GM21423 (cell line): Measurements from ENCODE around the gene GYPC.

Source experiments
- ATAC-seq: cut with Tn5 transposase; IDR thresholded peaks from one replicate; pipeline ENCODE4 v1.9.1; 2021; ENCODE audit warnings: mild to moderate bottlenecking, moderate library complexity; ENCODE audit not compliant: unreplicated experiment

Gene GYPC

GRCh38 chr2:126725580-126725979 lies 69.6 kb downstream of the GYPC start:
- ATAC-seq = no peak

GRCh38 chr2:126729896-126730295 lies 73.9 kb downstream of the GYPC start:
- ATAC-seq = no peak

DNA sequence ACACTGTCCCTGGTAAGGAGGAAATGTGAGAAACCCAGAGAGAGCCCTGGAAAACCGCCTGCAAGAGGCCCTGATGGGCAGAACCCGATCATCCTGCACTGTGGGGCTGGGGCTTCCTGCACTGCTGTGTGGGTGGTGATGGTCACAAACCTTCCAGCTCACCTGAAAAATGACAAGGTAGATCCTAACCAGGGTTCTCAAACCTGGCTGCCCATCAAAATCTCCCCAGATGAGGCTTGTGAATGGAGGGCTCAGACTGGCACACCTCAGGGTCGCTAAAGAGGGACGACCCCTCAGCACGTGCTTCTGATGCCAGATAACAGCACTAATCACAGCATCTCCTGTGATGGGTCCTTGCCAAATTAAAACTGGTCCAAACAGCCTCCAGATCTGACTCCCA lies 74.7 kb downstream of the GYPC start:
- no peak for ATAC-seq

DNA sequence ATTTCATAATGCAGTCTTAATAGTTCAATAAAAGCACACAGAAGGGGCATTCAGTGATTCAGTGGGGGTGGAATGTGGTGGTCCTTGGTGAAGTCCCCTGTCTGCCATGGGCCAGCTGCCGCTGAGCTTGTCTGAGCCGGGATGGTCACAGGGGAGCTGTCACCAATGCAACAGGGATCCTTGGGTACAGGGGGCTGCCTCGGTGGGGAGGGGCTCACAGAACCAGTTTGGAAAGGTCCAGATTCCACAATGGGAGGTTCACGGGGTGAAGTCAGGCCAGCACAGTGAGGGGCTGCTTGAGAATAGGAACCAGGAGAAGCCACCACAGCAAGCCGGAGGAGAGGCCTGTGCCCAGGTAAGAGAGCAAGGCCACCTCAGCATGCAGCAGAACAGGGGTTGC lies 75.4 kb downstream of the GYPC start:
- no peak for ATAC-seq

GRCh38 chr2:126732682-126733245 lies 76.8 kb downstream of the GYPC start:
- no peak for ATAC-seq

DNA sequence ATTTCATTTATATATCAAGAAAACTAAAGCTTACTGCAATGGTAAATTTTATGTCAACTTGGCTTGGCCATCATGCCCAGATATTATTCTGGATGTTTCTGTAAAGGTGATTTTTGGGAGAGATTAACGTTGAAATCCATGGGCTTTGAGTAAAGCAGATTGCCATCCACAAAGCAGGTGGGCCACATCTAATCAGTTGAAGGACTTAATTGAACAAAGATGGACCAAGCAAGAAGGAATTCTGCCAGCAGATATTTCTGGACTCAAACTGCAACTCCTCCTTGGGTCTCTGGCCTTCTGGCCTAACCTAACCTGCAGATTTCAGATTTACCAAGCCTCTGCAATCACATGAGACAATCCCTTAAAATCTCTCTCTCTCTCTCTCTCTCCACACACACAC lies 77.8 kb downstream of the GYPC start:
- ATAC-seq = no peak

- no peak for ATAC-seq
Observed at GRCh38 chr2:126736133-126736874, 80.3 kb downstream of the GYPC start.

- no peak for ATAC-seq
Observed at GRCh38 chr2:126739141-126739540, 83.2 kb downstream of the GYPC start.

DNA sequence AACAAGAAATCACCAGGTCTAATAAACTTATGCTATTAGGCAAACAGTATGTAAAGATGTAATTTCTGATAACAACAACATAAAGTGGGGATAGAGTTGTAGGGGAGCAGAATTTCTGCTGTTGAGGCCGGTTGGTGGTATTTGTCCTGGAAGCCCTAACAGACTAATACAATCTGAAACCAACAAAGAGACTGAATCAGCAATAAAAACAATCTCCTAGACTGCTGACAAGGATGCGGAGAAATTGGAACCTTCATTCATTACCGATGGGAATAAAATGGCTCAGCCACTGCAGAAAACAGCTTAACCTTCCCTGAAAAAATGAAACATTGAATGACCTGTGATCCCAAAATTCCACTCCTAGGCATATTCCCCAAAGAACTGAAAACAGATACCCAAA lies 88.7 kb downstream of the GYPC start:
- ATAC-seq = no peak
